HG03196 (cell line): ENCODE results near the gene TEP1.
"Not testable (repeated sequence)": the region's sequence is repeated elsewhere in the genome, so short reads cannot be mapped to it uniquely, and the experiment has no call there.

Experiments
- ATAC-seq: cut with Tn5 transposase; IDR thresholded peaks from one replicate; pipeline ENCODE4 v1.9.1; 2021; ENCODE audit not compliant: unreplicated experiment

The TEP1 gene

DNA sequence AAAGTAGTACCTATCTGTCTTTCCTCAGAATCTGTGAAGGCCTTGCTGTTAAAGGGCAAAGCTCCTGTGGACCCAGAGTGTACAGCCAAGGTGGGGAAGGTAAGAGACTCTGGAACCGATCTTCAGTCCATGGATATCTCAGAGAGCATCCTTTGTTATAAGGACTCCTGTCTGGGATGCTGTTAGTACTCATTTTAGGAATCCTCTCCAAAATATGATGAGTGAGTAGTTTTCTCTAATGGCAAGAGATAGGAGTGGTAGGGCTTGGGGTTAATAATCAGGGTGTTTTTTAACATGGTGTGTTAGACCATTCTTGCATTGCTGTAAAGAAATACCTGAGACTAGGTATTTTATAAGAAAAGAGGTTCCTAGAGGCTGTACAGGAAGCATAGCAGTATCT, 67.9 kb downstream of the TEP1 start:
- no peak for ATAC-seq

GRCh38 chr14:20343862-20344220, 69.5 kb downstream of the TEP1 start:
- no peak for ATAC-seq

DNA sequence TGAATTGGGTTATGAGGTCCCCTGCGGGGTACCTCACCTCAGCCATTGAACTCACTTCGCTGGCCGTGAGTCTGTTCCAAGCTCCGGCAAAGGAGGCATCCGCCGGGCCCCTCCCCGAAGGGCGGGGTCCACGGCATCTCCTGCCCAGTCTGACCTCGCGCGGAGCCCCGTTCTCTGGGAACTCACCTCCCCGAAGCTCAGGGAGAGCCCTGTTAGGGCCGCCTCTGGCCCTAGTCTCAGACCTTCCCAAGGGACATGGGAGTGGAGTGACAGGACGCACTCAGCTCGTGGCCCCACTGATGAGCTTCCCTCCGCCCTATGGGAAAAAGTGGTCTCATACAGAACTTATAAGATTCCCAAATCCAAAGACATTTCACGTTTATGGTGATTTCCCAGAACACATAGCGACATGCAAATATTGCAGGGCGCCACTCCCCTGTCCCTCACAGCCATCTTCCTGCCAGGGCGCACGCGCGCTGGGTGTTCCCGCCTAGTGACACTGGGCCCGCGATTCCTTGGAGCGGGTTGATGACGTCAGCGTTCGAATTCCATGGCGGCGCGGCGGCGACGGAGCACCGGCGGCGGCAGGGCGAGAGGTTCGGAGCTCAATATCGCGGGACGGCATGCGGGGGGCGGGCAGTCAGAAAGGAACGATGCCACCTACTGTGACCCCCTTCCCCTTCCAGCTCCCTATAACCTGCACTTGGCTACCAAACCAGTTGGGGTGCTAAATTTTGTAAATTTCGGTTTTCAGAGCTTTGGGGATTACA, 70.0 kb downstream of the TEP1 start, which contains the start of gene PARP2:
PARP2 (plus strand) TSS at position 544 of the 770 bp plus-strand sequence; CDS start at position 551, 7 bp downstream.
- peak; percentile 93 for ATAC-seq

GRCh38 chr14:20341646-20342045, 71.7 kb downstream of the TEP1 start:
- ATAC-seq: no peak

GRCh38 chr14:20341032-20341431, 72.3 kb downstream of the TEP1 start:
- ATAC-seq: not testable (repeated sequence)

GRCh38 chr14:20334017-20334416, 79.3 kb downstream of the TEP1 start:
- no peak for ATAC-seq

DNA sequence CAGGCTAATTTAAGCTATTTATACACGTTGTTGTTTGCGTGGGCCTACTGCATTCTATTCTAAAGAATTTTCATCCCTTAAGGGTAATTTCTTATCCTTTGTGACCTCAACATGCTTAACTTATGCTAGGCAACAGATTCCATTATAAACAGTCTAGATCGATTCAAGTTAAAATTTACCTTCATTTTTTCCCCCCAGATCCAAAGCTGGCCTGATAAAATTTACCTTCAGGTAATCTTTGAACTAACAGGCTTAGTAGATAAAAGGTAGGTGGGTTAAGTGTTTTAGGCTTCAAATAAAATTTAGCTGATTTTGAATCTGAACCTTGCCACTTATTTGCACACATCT, 79.8 kb downstream of the TEP1 start:
- no peak for ATAC-seq

- ATAC-seq: peak; percentile 98
Observed at GRCh38 chr14:20332788-20333493, 80.4 kb downstream of the TEP1 start, which contains the start of gene CCNB1IP1. TSS of gene CCNB1IP1 (minus strand) at chr14:20333279. CDS start at chr14:20316523, 16,756 bp downstream.

- no peak for ATAC-seq
Observed at GRCh38 chr14:20332431-20332787, 80.9 kb downstream of the TEP1 start.

DNA sequence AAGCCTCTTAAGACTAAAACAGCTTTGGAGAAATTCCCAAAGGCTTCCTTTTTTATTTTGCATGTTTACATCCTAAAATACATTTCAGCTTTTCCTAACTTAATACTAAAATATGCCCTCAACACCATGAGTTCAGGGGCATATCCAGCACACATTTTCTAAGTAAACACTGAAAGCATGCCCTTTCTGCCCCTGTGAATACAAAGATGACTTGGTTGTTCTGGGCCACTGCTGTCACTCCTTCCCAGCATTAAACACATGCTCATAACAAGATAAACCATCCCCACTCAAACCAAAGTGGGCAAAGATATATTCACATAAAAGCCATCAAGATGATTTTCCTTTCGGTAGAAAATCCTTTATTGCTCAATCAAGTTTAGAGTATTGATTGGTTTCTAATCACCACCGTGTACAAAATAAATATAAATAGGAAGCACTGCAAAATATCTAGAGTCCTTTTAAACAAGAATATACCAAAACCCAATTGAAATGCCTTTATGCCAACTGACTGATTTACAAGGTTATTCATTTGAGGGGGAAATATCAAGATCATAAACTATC, 82.2 kb downstream of the TEP1 start:
- no peak for ATAC-seq

GRCh38 chr14:20329355-20329754, 83.9 kb downstream of the TEP1 start:
- ATAC-seq: no peak

DNA sequence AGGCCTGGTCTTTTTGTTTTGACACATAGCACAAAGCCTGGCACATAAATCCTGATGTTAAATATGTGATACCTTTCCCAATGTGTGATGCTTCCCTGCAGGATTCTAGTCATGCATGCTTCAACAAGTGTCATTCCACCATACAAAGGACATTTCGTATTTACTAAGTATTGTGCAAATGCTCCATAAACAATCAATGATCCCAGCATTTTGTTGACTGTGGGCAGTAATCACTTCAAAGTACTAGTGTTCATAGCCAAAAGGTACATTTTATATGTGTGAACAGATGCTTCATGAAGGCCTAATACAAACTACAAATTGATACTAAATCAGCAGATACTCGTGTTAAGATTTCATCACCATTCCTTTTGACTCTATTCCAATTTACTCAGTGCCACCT, 84.6 kb downstream of the TEP1 start:
- no peak for ATAC-seq

DNA sequence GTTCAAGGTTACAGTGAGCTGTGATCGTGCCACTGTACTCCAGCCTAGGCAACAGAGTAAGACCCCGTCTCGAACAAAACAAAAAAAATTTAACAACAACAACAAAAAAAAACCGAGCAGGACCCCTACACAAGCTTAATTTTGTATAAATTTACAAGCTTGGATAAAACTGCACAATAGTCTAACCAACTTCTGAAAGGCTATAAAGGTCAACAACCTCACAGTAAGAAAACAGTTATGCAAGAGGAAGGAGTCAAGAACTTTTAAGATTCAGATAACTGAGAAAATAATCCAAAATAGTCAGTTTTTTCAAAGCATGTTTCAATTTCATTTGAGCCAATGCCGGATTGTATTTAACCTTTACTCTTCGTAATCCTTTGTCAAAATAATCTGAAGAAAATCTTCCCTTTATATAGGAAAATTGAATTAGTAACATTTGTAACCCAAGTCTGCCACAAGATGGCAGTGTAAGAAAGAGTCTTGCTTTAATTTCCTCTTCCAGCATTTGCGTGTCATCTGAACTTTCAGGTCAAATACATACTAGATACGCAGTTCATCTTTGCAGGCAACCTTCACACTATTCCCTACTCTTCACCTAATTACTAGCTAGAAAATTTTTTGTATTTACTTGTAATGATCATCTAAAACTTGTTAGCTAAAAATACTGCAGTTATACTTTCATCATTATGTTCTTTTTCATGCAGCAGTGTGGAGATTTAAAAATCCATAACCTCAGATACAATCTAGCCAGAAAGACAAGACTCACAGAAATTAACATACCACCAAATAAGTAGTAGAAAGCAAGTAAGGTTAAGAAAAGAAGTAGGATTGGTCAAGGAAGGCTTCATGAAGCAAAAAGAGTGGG, 86.1 kb downstream of the TEP1 start:
- ATAC-seq: no peak

GRCh38 chr14:20317720-20318119, 95.6 kb downstream of the TEP1 start:
- no peak for ATAC-seq
